Skeletal muscle tissue (tissue), 4 donors: ENCODE data around the gene ATXN7L1. TPM values are rescaled to one million over a fixed set of nuclear protein-coding genes. Genes with fewer than 3 reads are reported as not detected.

Source experiments
- H3K27ac ChIP-seq: one replicate; pipeline ENCODE4 v1.7.0; 2013; ENCODE audit warnings: mild to moderate bottlenecking, low read depth, low read length, inconsistent platforms
- H3K27me3 ChIP-seq, 3 donors: one replicate each; pipeline ENCODE4 v1.7.0; 2013; ENCODE audit warnings: low read length in 3 of 3; ENCODE audit not compliant: control insufficient read depth in 3 of 3, insufficient read depth in 3 of 3
- H3K36me3 ChIP-seq, 3 donors: one replicate each; pipeline ENCODE4 v1.7.0; 2013; ENCODE audit warnings: low read length in 3 of 3; ENCODE audit not compliant: control insufficient read depth in 3 of 3, insufficient read depth in 3 of 3
- H3K4me1 ChIP-seq, 3 donors: one replicate each; pipeline ENCODE4 v1.7.0; 2013; ENCODE audit warnings: low read length in 3 of 3, mild to moderate bottlenecking in 3 of 3; ENCODE audit not compliant: control insufficient read depth in 3 of 3, insufficient read depth in 3 of 3
- H3K4me3 ChIP-seq, 3 donors: one replicate each; pipeline ENCODE4 v1.7.0; 2013; ENCODE audit warnings: low read length in 3 of 3
- H3K9ac ChIP-seq, 3 donors: one replicate each; pipeline ENCODE4 v1.7.0; 2013; ENCODE audit warnings: low read length in 3 of 3, mild to moderate bottlenecking in 3 of 3, moderate library complexity in 2 of 3, low read depth in 1 of 3
- H3K9me3 ChIP-seq, 3 donors: one replicate each; pipeline ENCODE4 v1.7.0; 2013; ENCODE audit warnings: low read length in 3 of 3; ENCODE audit not compliant: control insufficient read depth in 3 of 3
- total RNA-seq: library from RNA; depleted of rRNA; stranded (reverse); fragments of >200 nt; gene quantifications from one replicate; pipeline ENCODE4 v1.2.3, GENCODE V29; 2014
- donor health status: Osteomylitis.

ATXN7L1 gene
- total RNA-seq, 1 donor from 2014 or later, result 6.3 TPM

- no peak overlapping the region for H3K9ac ChIP-seq
- H3K27ac ChIP-seq, result no peak overlapping the region
- no peaks in the 10 kb centered on the region for H3K36me3 ChIP-seq
- H3K4me3 ChIP-seq, result no peak overlapping the region
- H3K27me3 ChIP-seq, result peaks cover 4 to 11% (median 7%) of the 10 kb centered on the region in 3 donors
- peaks cover 3 to 6% (median 5%) of the 10 kb centered on the region in 3 donors for H3K4me1 ChIP-seq
- no peaks in the 10 kb centered on the region for H3K9me3 ChIP-seq
These were observed 293.3 kb downstream of the ATXN7L1 start for GRCh38 chr7:105583061-105583460.

- Histone ChIP-seq H3K36me3 (no peaks in the 10 kb centered on the region), H3K9me3 (no peaks in the 10 kb centered on the region), H3K9ac (peak within 1 kb of the TSS in 2 of 3 donors; percentile 33 to 57), H3K4me3 (peak within 1 kb of the TSS; percentile 30 to 61 (median 55)), H3K27me3 (peaks cover 4 to 11% (median 7%) of the 10 kb centered on the region in 3 donors), H3K27ac (no peak within 1 kb of the TSS), H3K4me1 (peaks cover 3 to 6% (median 5%) of the 10 kb centered on the region in 3 donors)
These were observed 295.2 kb downstream of the ATXN7L1 start, which contains the start of gene EFCAB10 for GRCh38 chr7:105581066-105581811. Gene EFCAB10, minus strand, starts transcription at chr7:105581493. Its CDS starts 30 bp downstream, at chr7:105581463.

- Histone ChIP-seq H3K27me3 (peaks cover 4 to 11% (median 7%) of the 10 kb centered on the region in 3 donors), H3K27ac (no peak overlapping the region), H3K4me3 (no peak overlapping the region), H3K9me3 (no peaks in the 10 kb centered on the region), H3K9ac (no peak overlapping the region), H3K4me1 (peaks cover 3 to 6% (median 5%) of the 10 kb centered on the region in 3 donors), H3K36me3 (no peaks in the 10 kb centered on the region)
These were observed 296.2 kb downstream of the ATXN7L1 start for GRCh38 chr7:105580022-105580740.

- Histone ChIP-seq H3K4me3 (no peak overlapping the region), H3K9ac (no peak overlapping the region), H3K36me3 (no peaks in the 10 kb centered on the region), H3K4me1 (peaks cover 3 to 6% (median 5%) of the 10 kb centered on the region in 3 donors), H3K27ac (no peak overlapping the region), H3K27me3 (peaks cover 4 to 11% (median 7%) of the 10 kb centered on the region in 3 donors), H3K9me3 (no peaks in the 10 kb centered on the region)
These were observed 297.9 kb downstream of the ATXN7L1 start for GRCh38 chr7:105578496-105578895.

GRCh38 chr7:105577251-105577650, 299.1 kb downstream of the ATXN7L1 start:
- Histone ChIP-seq H3K9me3 (no peaks in the 10 kb centered on the region), H3K36me3 (no peaks in the 10 kb centered on the region), H3K27me3 (peaks cover 4 to 7% (median 7%) of the 10 kb centered on the region in 3 donors), H3K4me1 (peaks cover 3 to 6% (median 5%) of the 10 kb centered on the region in 3 donors), H3K4me3 (no peak overlapping the region), H3K27ac (no peak overlapping the region), H3K9ac (no peak overlapping the region)

- Histone ChIP-seq H3K9me3 (no peaks in the 10 kb centered on the region), H3K27ac (no peak overlapping the region), H3K4me3 (no peak overlapping the region), H3K27me3 (no peaks in the 10 kb centered on the region), H3K9ac (no peak overlapping the region), H3K36me3 (peaks cover 6 to 15% (median 7%) of the 10 kb centered on the region in 3 donors), H3K4me1 (no peaks in the 10 kb centered on the region)
These were observed 304.5 kb downstream of the ATXN7L1 start for GRCh38 chr7:105571891-105572290.

GRCh38 chr7:105567821-105568220, 308.6 kb downstream of the ATXN7L1 start:
- H3K27ac ChIP-seq, result no peak overlapping the region
- H3K4me1 ChIP-seq, result no peaks in the 10 kb centered on the region
- no peaks in the 10 kb centered on the region for H3K9me3 ChIP-seq
- no peak overlapping the region for H3K9ac ChIP-seq
- H3K27me3 ChIP-seq, result no peaks in the 10 kb centered on the region
- no peak overlapping the region for H3K4me3 ChIP-seq
- H3K36me3 ChIP-seq, result peaks cover 16 to 39% (median 25%) of the 10 kb centered on the region in 3 donors

GRCh38 chr7:105567024-105567423, 309.4 kb downstream of the ATXN7L1 start:
- Histone ChIP-seq H3K36me3 (peaks cover 16 to 39% (median 28%) of the 10 kb centered on the region in 3 donors), H3K9ac (no peak overlapping the region), H3K27me3 (no peaks in the 10 kb centered on the region), H3K27ac (no peak overlapping the region), H3K9me3 (no peaks in the 10 kb centered on the region), H3K4me3 (no peak overlapping the region), H3K4me1 (no peaks in the 10 kb centered on the region)

- no peak overlapping the region for H3K4me3 ChIP-seq
- no peaks in the 10 kb centered on the region for H3K9me3 ChIP-seq
- H3K9ac ChIP-seq, result no peak overlapping the region
- H3K27me3 ChIP-seq, result no peaks in the 10 kb centered on the region
- no peaks in the 10 kb centered on the region for H3K4me1 ChIP-seq
- H3K36me3 ChIP-seq, result peaks cover 17 to 39% (median 33%) of the 10 kb centered on the region in 3 donors
- no peak overlapping the region for H3K27ac ChIP-seq
These were observed 311.2 kb downstream of the ATXN7L1 start for GRCh38 chr7:105565190-105565589.

GRCh38 chr7:105559926-105560325, 316.5 kb downstream of the ATXN7L1 start:
- Histone ChIP-seq H3K9ac (no peak overlapping the region), H3K27me3 (no peaks in the 10 kb centered on the region), H3K36me3 (peaks cover 28 to 39% (median 34%) of the 10 kb centered on the region in 3 donors), H3K4me1 (no peaks in the 10 kb centered on the region), H3K4me3 (no peak overlapping the region), H3K27ac (no peak overlapping the region), H3K9me3 (no peaks in the 10 kb centered on the region)
